MM.1S (cell line): ENCODE data around the gene RNF220.

Experiments used
- DNase-seq: peaks from one replicate; pipeline ENCODE4 v3.0.0-alpha.2; 2015
- H2AFZ ChIP-seq: fragments of 300-600 bp; sonication (generic); 2 replicates; pipeline ENCODE4 v1.6.0; 2016; ENCODE audit warnings: antibody characterized with exemption, low read length
- H3F3A ChIP-seq: fragments of 300-600 bp; sonication (generic); 2 replicates; pipeline ENCODE4 v1.6.1; 2016; ENCODE audit warnings: mild to moderate bottlenecking, antibody characterized with exemption, low read length, moderate library complexity, mixed read lengths; ENCODE audit not compliant: insufficient read depth
- H3K27ac ChIP-seq: fragments of 300-600 bp; sonication (generic); 2 replicates; pipeline ENCODE4 v1.5.1; 2016; ENCODE audit warnings: mild to moderate bottlenecking, low read length
- H3K27me3 ChIP-seq: fragments of 300-600 bp; sonication (generic); replicated peaks from 2 replicates; pipeline ENCODE4 v1.6.0; 2016; ENCODE audit warnings: low read length; ENCODE audit not compliant: insufficient read depth
- H3K36me3 ChIP-seq: fragments of 300-600 bp; sonication (generic); replicated peaks from 2 replicates; pipeline ENCODE4 v1.6.1; 2016; ENCODE audit warnings: mild to moderate bottlenecking, low read length, mixed read lengths; ENCODE audit not compliant: insufficient read depth
- H3K4me1 ChIP-seq: fragments of 300-600 bp; sonication (generic); 2 replicates; pipeline ENCODE4 v1.6.1; 2016; ENCODE audit warnings: low read length, mixed read lengths
- H3K4me2 ChIP-seq: fragments of 300-600 bp; sonication (generic); 2 replicates; pipeline ENCODE4 v1.6.0; 2016; ENCODE audit warnings: low read depth, low read length
- H3K4me3 ChIP-seq: fragments of 300-600 bp; sonication (generic); 2 replicates; pipeline ENCODE4 v1.5.1; 2016; ENCODE audit warnings: low read length, mixed read lengths
- H3K79me2 ChIP-seq: fragments of 300-600 bp; sonication (generic); 2 replicates; pipeline ENCODE4 v1.6.1; 2016; ENCODE audit warnings: mixed run types, low read length, mixed read lengths
- H3K9ac ChIP-seq: fragments of 300-600 bp; sonication (generic); 2 replicates; pipeline ENCODE4 v1.6.1; 2016; ENCODE audit warnings: low read length, mixed read lengths
- H3K9me2 ChIP-seq: fragments of 300-600 bp; sonication (generic); replicated peaks from 2 replicates; pipeline ENCODE4 v1.6.1; 2016; ENCODE audit warnings: mild to moderate bottlenecking, low read length, mixed read lengths; ENCODE audit not compliant: insufficient read depth
- H3K9me3 ChIP-seq: fragments of 300-600 bp; sonication (generic); replicated peaks from 2 replicates; pipeline ENCODE4 v1.6.1; 2016; ENCODE audit warnings: mild to moderate bottlenecking, low read length, mixed read lengths; ENCODE audit not compliant: insufficient read depth
- H4K20me1 ChIP-seq: fragments of 300-600 bp; sonication (generic); 2 replicates; pipeline ENCODE4 v1.6.1; 2016; ENCODE audit warnings: mild to moderate bottlenecking, low read length, moderate library complexity, mixed read lengths; ENCODE audit not compliant: insufficient read depth
- EZH2 ChIP-seq: fragments of 300-600 bp; sonication (generic); optimal IDR thresholded peaks from 2 replicates; pipeline ENCODE3; 2017; ENCODE audit warnings: low read depth, mild to moderate bottlenecking, antibody characterized with exemption, low read length, mixed read lengths
- EZH2phosphoT487 ChIP-seq: fragments of 300-600 bp; sonication (generic); IDR thresholded peaks from 2 replicates; pipeline ENCODE4 v1.6.1; 2018; ENCODE audit warnings: antibody characterized with exemption, low read length
- TF ChIP-seq, protein P1 (sequence below): fragments of 300-600 bp; sonication (generic); IDR thresholded peaks from 2 replicates; pipeline ENCODE4 v1.5.1; 2016; ENCODE audit warnings: antibody characterized with exemption, low read length, mixed read lengths

The RNF220 gene

DNA sequence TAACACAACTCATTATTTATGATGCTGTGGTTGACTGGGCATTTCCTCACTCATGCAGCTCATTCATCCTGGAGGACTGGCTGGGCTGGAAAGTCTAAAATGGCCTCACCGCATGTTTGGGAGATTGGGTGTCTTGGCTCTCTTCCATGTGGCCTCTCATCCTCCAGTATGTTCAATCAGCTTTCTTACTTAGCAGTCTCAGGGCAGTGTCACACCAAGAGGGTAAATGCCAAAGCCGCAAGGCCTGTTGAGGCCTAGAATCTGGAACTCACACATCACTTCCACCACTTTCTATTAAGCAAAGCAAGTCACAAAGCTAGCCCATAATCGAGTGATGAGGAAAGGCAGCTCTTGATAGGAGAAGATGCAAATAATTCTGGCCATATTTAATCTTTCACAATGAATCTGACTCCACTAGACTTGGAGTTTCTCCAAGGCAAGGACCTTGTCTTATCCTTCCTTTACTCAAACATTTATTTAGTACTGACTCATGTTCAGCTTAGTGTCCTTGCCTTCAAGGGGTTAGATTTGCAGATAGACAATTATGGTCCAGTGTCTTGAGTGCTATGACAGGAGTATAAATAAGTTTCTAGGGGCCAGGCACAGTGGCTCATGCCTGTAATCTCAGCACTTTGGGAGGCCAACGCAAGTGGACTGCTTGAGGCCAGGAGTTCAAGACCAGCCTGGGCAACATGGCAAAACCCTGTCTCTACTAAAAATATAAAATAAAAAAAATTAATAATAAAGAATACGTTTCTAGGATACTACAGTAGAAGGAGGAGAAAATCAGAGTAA lies 224.1 kb downstream of the RNF220 start:
- DNase-seq = no peak
- Histone ChIP-seq H3K27ac (no peak overlapping the region), H3K4me1 (peaks cover 16% of the 10 kb centered on the region), H3F3A (no peaks in the 10 kb centered on the region), H3K36me3 (no peaks in the 10 kb centered on the region), H4K20me1 (no peaks in the 10 kb centered on the region), H3K79me2 (peaks cover 19% of the 10 kb centered on the region), H3K9ac (no peak overlapping the region), H3K27me3 (no peaks in the 10 kb centered on the region), H3K9me2 (no peaks in the 10 kb centered on the region), H3K4me2 (no peak overlapping the region), H3K9me3 (no peaks in the 10 kb centered on the region), H3K4me3 (no peak overlapping the region), H2AFZ (no peak overlapping the region)
- TF ChIP-seq, protein P1, sequence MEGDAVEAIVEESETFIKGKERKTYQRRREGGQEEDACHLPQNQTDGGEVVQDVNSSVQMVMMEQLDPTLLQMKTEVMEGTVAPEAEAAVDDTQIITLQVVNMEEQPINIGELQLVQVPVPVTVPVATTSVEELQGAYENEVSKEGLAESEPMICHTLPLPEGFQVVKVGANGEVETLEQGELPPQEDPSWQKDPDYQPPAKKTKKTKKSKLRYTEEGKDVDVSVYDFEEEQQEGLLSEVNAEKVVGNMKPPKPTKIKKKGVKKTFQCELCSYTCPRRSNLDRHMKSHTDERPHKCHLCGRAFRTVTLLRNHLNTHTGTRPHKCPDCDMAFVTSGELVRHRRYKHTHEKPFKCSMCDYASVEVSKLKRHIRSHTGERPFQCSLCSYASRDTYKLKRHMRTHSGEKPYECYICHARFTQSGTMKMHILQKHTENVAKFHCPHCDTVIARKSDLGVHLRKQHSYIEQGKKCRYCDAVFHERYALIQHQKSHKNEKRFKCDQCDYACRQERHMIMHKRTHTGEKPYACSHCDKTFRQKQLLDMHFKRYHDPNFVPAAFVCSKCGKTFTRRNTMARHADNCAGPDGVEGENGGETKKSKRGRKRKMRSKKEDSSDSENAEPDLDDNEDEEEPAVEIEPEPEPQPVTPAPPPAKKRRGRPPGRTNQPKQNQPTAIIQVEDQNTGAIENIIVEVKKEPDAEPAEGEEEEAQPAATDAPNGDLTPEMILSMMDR = no peak
- TF ChIP-seq EZH2 = no peak
- TF ChIP-seq EZH2phosphoT487 = no peak

DNA sequence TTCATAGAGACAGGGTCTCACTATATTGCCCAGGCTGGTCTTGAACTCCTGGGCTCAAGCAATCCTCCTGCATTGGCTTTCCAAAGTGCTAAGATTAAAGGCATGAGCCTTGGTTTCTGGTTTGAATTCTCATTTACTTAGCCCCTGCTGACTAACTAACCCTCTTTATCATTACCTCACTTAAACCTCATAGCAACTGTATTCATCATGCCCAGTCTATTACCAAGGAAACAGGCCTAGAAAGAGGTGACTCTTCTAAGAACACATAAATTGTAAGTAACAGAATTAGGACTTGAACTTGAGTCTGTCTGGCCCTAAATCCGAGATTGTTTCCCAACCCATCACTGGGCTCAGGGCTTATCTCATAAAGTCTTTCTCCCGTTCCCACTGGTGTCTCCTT lies 225.1 kb downstream of the RNF220 start:
- H3K27me3 ChIP-seq = no peaks in the 10 kb centered on the region
- no peak for DNase-seq
- no peaks in the 10 kb centered on the region for H3K9me2 ChIP-seq

DNA sequence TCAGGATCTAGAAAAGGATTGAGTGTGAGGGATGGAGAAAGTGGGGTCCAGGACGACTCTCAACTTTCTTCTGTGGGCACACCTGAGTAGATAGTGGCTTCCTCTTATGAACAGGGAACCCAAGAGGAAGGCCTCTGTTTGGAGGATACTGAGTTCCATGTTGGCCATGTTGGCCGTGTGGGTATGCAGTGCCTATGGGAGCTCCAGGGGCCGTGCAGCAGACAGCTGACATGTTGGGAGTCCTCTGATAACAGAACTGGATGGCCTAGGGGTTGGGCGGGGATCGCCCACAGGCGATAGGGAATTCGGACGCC lies 226.2 kb downstream of the RNF220 start:
- Histone ChIP-seq H3F3A (no peaks in the 10 kb centered on the region), H4K20me1 (no peaks in the 10 kb centered on the region), H3K9me2 (no peaks in the 10 kb centered on the region), H2AFZ (peak overlapping the region; percentile 69), H3K4me2 (peak overlapping the region; percentile 79), H3K27me3 (no peaks in the 10 kb centered on the region), H3K36me3 (peaks cover 5% of the 10 kb centered on the region; the same call in 1 of the 2 replicates), H3K9me3 (no peaks in the 10 kb centered on the region), H3K4me3 (peak overlapping the region; percentile 79), H3K27ac (peak overlapping the region; percentile 74), H3K79me2 (peaks cover 36% of the 10 kb centered on the region), H3K4me1 (peaks cover 16% of the 10 kb centered on the region), H3K9ac (peak overlapping the region; percentile 92)
- no peak for TF ChIP-seq EZH2phosphoT487
- TF ChIP-seq, protein P1 = no peak
- TF ChIP-seq EZH2 = no peak
- no peak for DNase-seq

More for the DNA sequence above, 225.1 kb downstream of the RNF220 start:
- Histone ChIP-seq H3F3A (no peaks in the 10 kb centered on the region), H3K4me3 (no peak overlapping the region), H3K9ac (no peak overlapping the region), H3K27ac (no peak overlapping the region), H4K20me1 (no peaks in the 10 kb centered on the region), H2AFZ (no peak overlapping the region), H3K4me2 (no peak overlapping the region), H3K36me3 (peaks cover 1% of the 10 kb centered on the region; the same call in 1 of the 2 replicates), H3K9me3 (no peaks in the 10 kb centered on the region), H3K4me1 (peaks cover 16% of the 10 kb centered on the region), H3K79me2 (peaks cover 28% of the 10 kb centered on the region)
- TF ChIP-seq EZH2phosphoT487 = no peak
- TF ChIP-seq, protein P1 = no peak
- no peak for TF ChIP-seq EZH2
